ENCODE measurements around the gene TMCC1.

- TF ChIP-seq MYC (IDR thresholded peaks at IDR 0.05; ENCODE audit: borderline replicate concordance, low read length) (no peak), RAD21 (conservative IDR thresholded peaks at IDR 0.05 in 1 of 2, IDR thresholded peaks at IDR 0.05 in 1 of 2) (no peak), ZSCAN20 (CRISPR knock-in tag; IDR thresholded peaks at IDR 0.05) (no peak), ELK1 (IDR thresholded peaks at IDR 0.05; ENCODE audit: low read depth, low read length) (no peak), RFX5 (IDR thresholded peaks at IDR 0.05) (no peak), REST (IDR thresholded peaks at IDR 0.05) (no peak), POLR2A (IDR thresholded peaks at IDR 0.05; ENCODE audit: low read length) (no peak), TFCP2L1 (CRISPR knock-in tag; IDR thresholded peaks at IDR 0.05) (no peak), HEYL (CRISPR knock-in tag; IDR thresholded peaks at IDR 0.05) (no peak)
- TF ChIP-seq, protein P1, sequence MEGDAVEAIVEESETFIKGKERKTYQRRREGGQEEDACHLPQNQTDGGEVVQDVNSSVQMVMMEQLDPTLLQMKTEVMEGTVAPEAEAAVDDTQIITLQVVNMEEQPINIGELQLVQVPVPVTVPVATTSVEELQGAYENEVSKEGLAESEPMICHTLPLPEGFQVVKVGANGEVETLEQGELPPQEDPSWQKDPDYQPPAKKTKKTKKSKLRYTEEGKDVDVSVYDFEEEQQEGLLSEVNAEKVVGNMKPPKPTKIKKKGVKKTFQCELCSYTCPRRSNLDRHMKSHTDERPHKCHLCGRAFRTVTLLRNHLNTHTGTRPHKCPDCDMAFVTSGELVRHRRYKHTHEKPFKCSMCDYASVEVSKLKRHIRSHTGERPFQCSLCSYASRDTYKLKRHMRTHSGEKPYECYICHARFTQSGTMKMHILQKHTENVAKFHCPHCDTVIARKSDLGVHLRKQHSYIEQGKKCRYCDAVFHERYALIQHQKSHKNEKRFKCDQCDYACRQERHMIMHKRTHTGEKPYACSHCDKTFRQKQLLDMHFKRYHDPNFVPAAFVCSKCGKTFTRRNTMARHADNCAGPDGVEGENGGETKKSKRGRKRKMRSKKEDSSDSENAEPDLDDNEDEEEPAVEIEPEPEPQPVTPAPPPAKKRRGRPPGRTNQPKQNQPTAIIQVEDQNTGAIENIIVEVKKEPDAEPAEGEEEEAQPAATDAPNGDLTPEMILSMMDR (IDR thresholded peaks at IDR 0.05): no peak
Observed at GRCh38 chr3:129614927-129615363, 278.6 kb downstream of the TMCC1 start.

All from A549 (cell line).